Activated CD4-positive, alpha-beta memory T cell treated with anti-CD3 and anti-CD28 coated beads, Interleukin-2, amount 10 ng/mL, durations not matched to agents 7 days and 5 days (primary cell): ENCODE results near the gene MAP1B. TPM values are rescaled to one million over a fixed set of nuclear protein-coding genes. Genes with fewer than 3 reads are reported as not detected.
A peak's percentile ranks its signal among the peaks of the same experiment; 100 is the strongest.

ENCODE experiments used
- CTCF ChIA-PET: fragments of 350-600 bp; sonication (Branson Sonifier 250); formaldehyde crosslinking; loops from one replicate; lab custom pipeline; 2021; ENCODE audit warnings: antibody characterized with exemption, inconsistent platforms; lab: Charles Lee
- POLR2A ChIA-PET: fragments of 350-600 bp; sonication (Branson Sonifier 250); formaldehyde crosslinking; loops from one replicate; lab custom pipeline; 2021; ENCODE audit warnings: antibody characterized with exemption; lab: Charles Lee
- DNase-seq: peaks from one replicate; pipeline ENCODE4 v3.0.0-alpha.2; 2020
- H3K27ac Mint-ChIP-seq: one replicate; pipeline ENCODE4 v1.8.0; 2021; ENCODE audit warnings: mild to moderate bottlenecking, mixed read lengths
- H3K27me3 Mint-ChIP-seq: one replicate; pipeline ENCODE4 v1.8.0; 2021; ENCODE audit warnings: mixed read lengths
- H3K36me3 Mint-ChIP-seq: one replicate; pipeline ENCODE4 v1.8.0; 2021; ENCODE audit warnings: low read depth, mixed read lengths
- H3K4me1 Mint-ChIP-seq: one replicate; pipeline ENCODE4 v1.8.0; 2021; ENCODE audit warnings: mixed read lengths
- H3K4me3 Mint-ChIP-seq: one replicate; pipeline ENCODE4 v1.8.0; 2021; ENCODE audit warnings: mild to moderate bottlenecking, mixed read lengths
- H3K9me3 Mint-ChIP-seq: one replicate; pipeline ENCODE4 v1.8.0; 2021; ENCODE audit warnings: mixed read lengths
- total RNA-seq, 2 experiments: library from RNA; stranded (reverse); gene quantifications; one replicate each; pipeline ENCODE4 v1.2.3, GENCODE V29; 2021

Gene MAP1B
- total RNA-seq, result under 1 TPM; 0.25 to 0.30 TPM

DNA sequence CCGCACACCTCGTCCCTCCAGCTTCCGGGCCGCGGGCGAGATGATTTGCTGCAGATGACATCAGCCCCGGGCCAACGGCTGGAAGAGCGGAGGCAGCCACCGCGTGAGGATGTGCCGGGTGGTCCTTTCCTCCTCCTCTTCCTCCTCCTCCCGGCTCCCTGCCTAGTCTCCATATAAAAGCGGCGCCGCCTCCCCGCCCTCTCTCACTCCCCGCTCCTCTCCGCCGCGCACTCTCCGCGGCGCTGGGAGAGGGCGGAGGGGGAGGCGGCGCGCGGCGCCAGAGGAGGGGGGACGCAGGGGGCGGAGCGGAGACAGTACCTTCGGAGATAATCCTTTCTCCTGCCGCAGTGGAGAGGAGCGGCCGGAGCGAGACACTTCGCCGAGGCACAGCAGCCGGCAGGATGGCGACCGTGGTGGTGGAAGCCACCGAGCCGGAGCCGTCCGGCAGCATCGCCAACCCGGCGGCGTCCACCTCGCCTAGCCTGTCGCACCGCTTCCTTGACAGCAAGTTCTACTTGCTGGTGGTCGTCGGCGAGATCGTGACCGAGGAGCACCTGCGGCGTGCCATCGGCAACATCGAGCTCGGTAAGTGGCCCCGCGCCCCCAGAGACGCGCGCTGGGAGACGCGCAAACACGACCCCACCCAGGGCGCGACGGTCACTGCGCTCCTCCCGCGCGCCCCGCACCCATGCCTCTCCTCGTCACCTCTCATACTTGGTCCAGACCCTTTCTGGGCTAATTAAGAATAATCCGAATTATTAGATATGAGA, at the start of gene MAP1B:
MAP1B (plus strand) TSS at position 345 of the 770 bp plus-strand sequence; CDS start at position 402, 57 bp downstream.
- Mint-ChIP-seq H3K36me3 (no peaks in the 10 kb centered on the region), H3K9me3 (no peaks in the 10 kb centered on the region), H3K4me1 (peaks cover 12% of the 10 kb centered on the region), H3K27me3 (peaks cover 67% of the 10 kb centered on the region), H3K27ac (no peak within 1 kb of the TSS), H3K4me3 (no peak within 1 kb of the TSS)
- no peak for DNase-seq
- CTCF ChIA-PET, result no interaction called here
- POLR2A ChIA-PET, result no interaction called here

DNA sequence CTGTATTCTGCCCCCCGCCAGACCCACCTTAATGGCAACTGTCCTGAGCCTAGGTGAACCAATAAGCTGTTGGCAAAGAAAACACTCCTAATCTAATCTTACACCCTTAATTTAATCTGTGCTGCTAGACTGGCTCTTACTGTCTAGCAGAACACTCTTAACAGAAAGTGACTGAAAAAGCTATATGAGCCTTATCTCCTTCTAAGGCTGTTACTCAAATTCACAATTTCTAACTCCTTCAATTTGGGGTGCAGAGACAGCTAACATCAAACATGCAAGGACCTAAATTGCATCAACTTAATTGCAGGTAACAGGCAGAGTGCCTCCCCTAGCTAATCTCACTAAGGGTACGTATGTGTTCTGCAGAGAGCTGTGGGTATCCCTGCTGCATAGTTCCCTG, 49.5 kb upstream of the MAP1B start:
- Mint-ChIP-seq H3K36me3 (no peaks in the 10 kb centered on the region), H3K27me3 (no peaks in the 10 kb centered on the region), H3K4me3 (no peak overlapping the region), H3K4me1 (no peaks in the 10 kb centered on the region), H3K27ac (no peak overlapping the region), H3K9me3 (no peaks in the 10 kb centered on the region)
- DNase-seq, result no peak
- ChIA-PET CTCF (no interaction called here), POLR2A (no interaction called here)

DNA sequence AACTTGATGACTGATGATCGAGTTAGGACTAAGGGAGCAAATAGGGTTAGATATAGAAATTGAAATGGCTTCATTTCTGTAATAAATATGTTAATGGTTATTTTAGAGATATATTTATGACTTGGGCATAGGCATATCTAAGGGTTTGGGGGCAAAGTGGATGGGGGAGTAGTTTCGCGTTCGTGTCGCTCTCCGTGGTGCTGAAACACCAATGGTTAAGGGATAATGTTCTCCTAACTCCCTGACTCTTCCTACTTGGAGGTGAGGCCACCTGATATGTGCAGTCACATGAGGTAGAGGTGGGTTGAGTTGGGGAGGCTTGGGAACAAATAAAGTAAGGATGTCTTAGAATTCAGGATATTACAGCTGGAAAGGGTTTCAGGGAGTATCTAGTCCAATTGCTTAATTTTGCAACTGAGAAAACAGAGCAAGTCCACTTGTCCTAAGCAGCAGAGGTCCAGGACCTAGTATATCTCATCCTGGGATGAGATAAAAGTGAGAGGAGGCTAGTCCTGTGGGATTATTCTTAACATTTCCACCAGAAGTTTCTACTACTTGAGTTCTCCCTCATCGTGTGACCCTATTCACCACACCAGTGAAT, 44.0 kb upstream of the MAP1B start:
- peak; percentile 25 for DNase-seq
- ChIA-PET POLR2A (no interaction called here), CTCF (no interaction called here)
- Mint-ChIP-seq H3K36me3 (no peaks in the 10 kb centered on the region), H3K27ac (no peak overlapping the region), H3K4me3 (no peak overlapping the region), H3K27me3 (peaks cover 5% of the 10 kb centered on the region), H3K4me1 (no peaks in the 10 kb centered on the region), H3K9me3 (no peaks in the 10 kb centered on the region)

DNA sequence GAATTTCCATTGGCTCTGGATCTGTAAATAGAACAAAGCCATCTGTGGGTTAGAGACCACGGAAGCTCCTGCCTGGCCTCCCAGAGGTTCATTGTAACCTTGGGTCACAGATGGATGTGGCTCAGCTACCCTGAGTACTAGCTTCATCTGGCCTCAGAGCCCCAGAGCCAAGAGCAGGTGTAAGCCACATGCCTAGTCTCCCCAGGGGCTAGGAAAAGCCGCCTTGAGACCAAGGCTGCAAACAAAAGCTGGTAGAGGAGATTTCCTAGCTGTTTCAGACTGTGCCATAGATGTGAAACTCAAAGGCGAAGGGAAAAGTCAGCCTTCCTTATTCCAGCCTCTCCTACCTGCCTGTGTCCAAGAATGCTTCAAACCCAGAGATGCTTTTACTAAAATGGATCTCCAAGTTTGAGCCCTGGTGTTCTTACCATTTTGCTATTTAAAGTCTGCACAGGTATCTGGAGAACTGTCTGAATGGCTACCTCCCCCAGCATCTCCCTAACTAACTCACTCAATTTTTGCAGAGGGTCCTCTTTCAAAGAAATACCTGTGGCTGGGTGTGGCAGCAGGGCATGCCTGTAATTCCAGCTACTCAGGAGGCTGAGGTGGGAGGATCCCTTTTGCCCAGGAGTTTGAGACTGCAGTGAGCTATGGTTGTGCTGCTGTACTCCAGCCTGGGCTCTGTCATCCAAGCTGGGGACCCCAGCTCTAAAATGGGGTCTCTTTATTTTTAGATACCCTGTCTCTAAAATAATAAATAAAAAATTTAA, 42.3 kb upstream of the MAP1B start:
- no peak overlapping the region for H3K4me3 Mint-ChIP-seq
- H3K27me3 Mint-ChIP-seq, result peaks cover 5% of the 10 kb centered on the region
- ChIA-PET CTCF (interaction anchor here (1.2 kb wide), 1 partner anchor 47 kb away, joined by 3 read pairs; no protein-coding TSS in a partner anchor), POLR2A (no interaction called here)
- no peak overlapping the region for H3K27ac Mint-ChIP-seq
- no peak for DNase-seq
- no peaks in the 10 kb centered on the region for H3K4me1 Mint-ChIP-seq
- H3K9me3 Mint-ChIP-seq, result no peaks in the 10 kb centered on the region
- H3K36me3 Mint-ChIP-seq, result no peaks in the 10 kb centered on the region

DNA sequence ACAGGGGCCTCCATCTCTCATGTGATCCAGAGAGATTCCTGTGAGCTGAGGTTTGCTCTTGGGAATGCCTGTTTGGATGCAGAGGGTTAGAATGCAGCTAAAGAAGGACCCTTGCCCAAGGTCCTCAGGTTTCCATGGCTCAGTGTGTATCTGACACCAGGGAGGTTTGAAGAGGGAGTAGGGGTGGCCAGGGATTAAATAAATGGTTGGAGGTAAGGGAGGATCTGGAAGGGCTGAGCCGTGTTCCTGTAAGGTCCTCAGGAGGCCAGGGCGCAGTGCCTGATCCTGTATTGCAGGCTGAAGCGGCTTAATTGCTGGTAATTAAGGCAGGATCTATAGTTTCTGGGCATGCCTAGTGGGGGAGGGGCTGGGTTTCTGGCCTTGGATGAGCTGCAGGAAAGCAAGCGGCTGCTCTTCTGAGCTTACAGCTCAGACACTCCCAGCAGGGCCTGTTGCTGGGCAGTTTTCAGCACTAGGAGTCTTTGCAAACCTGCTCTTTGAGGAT, 41.5 kb upstream of the MAP1B start:
- Mint-ChIP-seq H3K4me3 (no peak overlapping the region), H3K36me3 (no peaks in the 10 kb centered on the region), H3K27ac (no peak overlapping the region), H3K4me1 (no peaks in the 10 kb centered on the region), H3K27me3 (peaks cover 5% of the 10 kb centered on the region), H3K9me3 (no peaks in the 10 kb centered on the region)
- ChIA-PET CTCF (no interaction called here), POLR2A (no interaction called here)
- DNase-seq, result no peak

DNA sequence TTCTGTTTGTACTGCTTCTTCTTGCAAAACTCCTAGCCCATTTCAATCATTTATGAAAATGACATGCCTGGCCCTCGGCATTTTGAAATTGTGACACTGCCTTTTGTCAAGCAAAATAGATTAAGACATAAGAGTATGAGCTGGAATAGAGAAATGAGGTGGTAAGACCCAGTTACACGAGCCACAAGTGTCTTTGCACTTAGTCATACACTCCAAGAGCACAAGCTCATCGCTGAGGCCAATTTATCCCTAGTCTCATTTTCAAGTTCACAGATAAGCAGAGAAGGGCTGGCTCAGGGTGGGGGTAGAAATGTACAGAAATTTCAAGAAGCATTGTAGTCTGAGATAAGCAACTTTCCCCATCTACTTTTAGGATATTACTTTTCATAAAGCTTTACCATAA, 40.6 kb upstream of the MAP1B start:
- Mint-ChIP-seq H3K4me1 (no peaks in the 10 kb centered on the region), H3K36me3 (no peaks in the 10 kb centered on the region), H3K9me3 (no peaks in the 10 kb centered on the region), H3K27me3 (peaks cover 5% of the 10 kb centered on the region), H3K27ac (no peak overlapping the region), H3K4me3 (no peak overlapping the region)
- POLR2A ChIA-PET, result no interaction called here
- DNase-seq, result no peak
- CTCF ChIA-PET, result no interaction called here

DNA sequence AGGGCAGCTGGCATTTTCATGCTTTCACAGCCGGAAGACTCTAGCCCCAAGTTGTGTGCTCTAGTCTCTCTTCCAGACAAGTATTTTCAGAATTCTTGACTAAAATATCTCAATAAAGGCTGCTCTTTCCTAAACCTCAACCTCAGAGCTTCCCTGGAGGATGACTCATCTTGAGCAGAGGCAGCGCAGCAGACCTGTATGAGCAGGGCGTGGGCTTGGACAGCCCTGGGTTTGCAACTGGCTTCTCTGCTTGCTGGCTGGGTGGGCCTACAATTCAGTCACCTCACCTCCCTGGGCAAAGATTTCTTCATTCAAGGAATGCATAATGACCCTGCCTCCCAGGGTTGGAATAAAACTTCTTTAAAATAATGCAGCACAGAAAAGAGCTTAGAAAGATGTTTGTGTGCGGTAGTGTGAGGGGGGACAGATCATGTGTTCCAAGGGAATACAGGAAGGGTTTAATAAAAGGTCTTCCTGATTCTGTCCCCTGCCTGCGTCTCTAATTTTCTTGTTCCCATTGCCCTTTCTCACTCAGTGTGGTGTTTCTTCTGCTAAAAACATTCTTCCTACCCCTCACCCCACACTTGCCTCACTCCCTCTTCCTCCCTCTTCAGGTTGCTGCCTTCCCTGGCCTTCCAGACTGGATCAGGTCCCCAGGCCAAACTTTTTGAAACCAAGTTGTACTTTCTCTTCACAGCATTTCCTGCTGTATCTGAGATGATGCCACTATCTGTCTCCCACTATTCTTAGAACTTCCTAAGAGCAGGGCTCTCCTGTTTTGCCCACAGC, 39.4 kb upstream of the MAP1B start:
- Mint-ChIP-seq H3K4me1 (no peaks in the 10 kb centered on the region), H3K27ac (no peak overlapping the region), H3K27me3 (peaks cover 5% of the 10 kb centered on the region), H3K4me3 (no peak overlapping the region), H3K36me3 (no peaks in the 10 kb centered on the region), H3K9me3 (no peaks in the 10 kb centered on the region)
- no peak for DNase-seq
- POLR2A ChIA-PET, result no interaction called here
- CTCF ChIA-PET, result no interaction called here

DNA sequence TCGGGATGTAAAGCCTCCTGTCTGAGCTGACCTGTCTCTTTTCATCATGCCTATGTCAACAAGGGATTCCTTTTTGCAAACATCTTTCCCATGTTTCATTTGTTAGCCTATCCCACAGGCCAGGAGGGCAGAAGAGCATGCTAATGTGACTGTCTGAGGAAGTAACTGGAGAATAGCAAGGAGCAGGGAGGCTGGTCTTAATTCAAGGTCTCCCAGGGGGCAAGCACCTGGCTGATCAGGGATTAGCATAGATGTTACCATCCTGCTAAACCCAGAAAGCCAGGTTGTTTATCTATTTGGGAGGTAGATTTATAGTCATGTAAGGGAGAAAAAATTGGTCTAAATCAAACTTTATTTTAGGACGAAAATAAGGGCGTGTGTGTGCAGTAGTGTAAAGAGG, 36.7 kb upstream of the MAP1B start:
- Mint-ChIP-seq H3K36me3 (no peaks in the 10 kb centered on the region), H3K4me1 (no peaks in the 10 kb centered on the region), H3K4me3 (no peak overlapping the region), H3K27me3 (peaks cover 5% of the 10 kb centered on the region), H3K27ac (no peak overlapping the region), H3K9me3 (no peaks in the 10 kb centered on the region)
- POLR2A ChIA-PET, result no interaction called here
- DNase-seq, result no peak
- CTCF ChIA-PET, result no interaction called here

DNA sequence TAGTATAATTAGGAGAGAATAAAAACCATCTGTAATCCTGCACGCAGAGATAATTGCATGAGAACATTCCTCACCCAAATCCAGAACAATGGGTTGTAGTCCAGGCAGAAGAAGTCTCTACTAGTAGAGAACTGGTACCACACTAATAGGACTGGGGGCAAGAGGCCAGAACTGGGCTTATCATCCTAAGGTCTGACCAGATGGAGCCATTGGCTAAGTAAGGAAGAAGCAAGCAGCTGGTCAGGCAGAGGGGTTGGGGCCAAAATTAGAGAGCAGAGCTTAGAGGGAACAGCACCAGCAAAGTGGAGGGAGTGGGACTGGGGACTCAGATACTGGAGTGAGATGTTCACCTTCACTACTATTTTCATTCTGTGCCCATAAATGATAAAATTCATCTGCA, 35.4 kb upstream of the MAP1B start:
- Mint-ChIP-seq H3K36me3 (no peaks in the 10 kb centered on the region), H3K4me1 (no peaks in the 10 kb centered on the region), H3K4me3 (no peak overlapping the region), H3K27me3 (peaks cover 4% of the 10 kb centered on the region), H3K27ac (no peak overlapping the region), H3K9me3 (no peaks in the 10 kb centered on the region)
- CTCF ChIA-PET, result no interaction called here
- POLR2A ChIA-PET, result no interaction called here
- DNase-seq, result no peak

DNA sequence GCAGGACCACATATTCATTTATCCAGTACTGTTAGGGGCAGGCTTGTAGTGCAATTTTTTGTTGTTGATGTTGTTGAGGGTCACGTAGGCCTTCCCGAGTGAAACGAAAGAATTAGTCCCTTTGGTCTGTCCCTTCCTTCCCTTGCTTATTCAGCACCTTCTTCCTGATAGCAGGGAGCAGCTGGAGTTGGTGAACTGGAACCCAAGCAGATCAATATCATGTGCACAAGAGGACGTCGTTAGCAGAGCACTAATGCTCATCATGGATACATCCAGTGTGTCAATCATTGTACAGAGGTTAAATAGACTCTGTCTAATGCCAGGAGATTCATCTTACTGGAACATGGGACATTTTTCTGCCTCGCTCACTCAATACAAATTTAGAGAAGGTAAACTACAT, 33.0 kb upstream of the MAP1B start:
- Mint-ChIP-seq H3K4me1 (no peaks in the 10 kb centered on the region), H3K9me3 (no peaks in the 10 kb centered on the region), H3K27me3 (peaks cover 9% of the 10 kb centered on the region), H3K27ac (no peak overlapping the region), H3K4me3 (no peak overlapping the region), H3K36me3 (no peaks in the 10 kb centered on the region)
- no peak for DNase-seq
- ChIA-PET CTCF (no interaction called here), POLR2A (no interaction called here)

DNA sequence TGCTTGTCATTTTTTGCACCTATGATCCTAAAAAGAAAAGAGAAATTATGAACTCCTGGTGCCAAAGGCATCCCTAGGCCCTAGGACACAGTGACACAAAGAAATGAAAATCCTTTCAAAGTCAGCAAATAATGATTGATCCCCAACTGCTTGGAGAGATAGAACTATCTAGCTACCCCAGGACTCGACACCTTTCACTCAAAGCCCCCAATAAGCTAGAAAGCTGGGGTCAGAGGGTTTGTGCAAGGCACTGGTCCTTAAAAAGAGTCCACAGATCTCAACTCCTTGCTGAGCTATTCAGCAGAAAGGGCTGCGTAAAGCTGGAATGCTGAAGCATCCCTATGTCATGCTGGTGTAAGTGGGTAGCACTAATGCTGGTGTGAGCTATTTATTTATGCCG, 31.8 kb upstream of the MAP1B start:
- Mint-ChIP-seq H3K9me3 (no peaks in the 10 kb centered on the region), H3K4me1 (no peaks in the 10 kb centered on the region), H3K36me3 (no peaks in the 10 kb centered on the region), H3K27ac (no peak overlapping the region), H3K27me3 (peaks cover 13% of the 10 kb centered on the region), H3K4me3 (no peak overlapping the region)
- no peak for DNase-seq
- POLR2A ChIA-PET, result no interaction called here
- CTCF ChIA-PET, result no interaction called here

DNA sequence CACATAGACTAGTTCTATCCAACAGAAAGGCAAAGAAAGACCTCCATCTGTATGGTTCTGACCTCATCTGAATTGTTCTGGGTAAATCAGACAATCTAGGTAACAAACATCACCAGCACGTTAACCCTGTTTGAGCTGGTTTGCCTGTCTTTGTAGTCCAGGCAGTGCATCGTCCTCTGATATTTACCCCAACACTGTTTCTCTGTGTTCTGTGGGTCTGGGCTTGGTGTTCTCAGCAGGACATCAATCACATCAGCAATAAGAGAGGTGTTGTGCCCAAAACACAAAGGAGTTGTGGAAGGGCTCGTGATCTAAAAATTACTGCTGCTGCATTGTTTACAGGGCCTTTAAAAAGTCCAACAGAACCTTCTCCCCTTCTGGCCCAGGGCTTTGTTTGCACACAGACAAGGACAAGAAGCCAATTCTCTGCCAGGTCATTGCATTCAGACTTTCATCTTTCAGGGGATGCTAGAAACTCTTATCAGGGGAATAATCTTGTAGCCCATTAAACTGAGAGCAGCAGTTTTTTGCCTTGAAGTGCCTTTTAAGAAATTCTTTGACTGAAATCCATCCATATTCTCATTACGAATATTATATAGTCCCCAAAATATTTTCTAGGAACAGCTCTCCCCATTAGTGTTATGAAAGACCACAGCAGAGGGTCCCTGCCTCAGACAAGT, 30.5 kb upstream of the MAP1B start:
- CTCF ChIA-PET, result no interaction called here
- no peaks in the 10 kb centered on the region for H3K9me3 Mint-ChIP-seq
- no peak overlapping the region for H3K27ac Mint-ChIP-seq
- no peaks in the 10 kb centered on the region for H3K36me3 Mint-ChIP-seq
- no peaks in the 10 kb centered on the region for H3K4me1 Mint-ChIP-seq
- no peak overlapping the region for H3K4me3 Mint-ChIP-seq
- H3K27me3 Mint-ChIP-seq, result peaks cover 15% of the 10 kb centered on the region
- DNase-seq, result no peak
- POLR2A ChIA-PET, result no interaction called here
